Astrocyte (in vitro differentiated cells and primary cell): ENCODE results near the gene ZMIZ1.

Source experiments
- EZH2 ChIP-seq: IDR thresholded peaks from 2 replicates; pipeline ENCODE4 v1.6.1; 2012; ENCODE audit warnings: mild to moderate bottlenecking, low read length, inconsistent platforms; ENCODE audit not compliant: insufficient read depth
- TF ChIP-seq, protein P1 (sequence below): IDR thresholded peaks from 2 replicates; pipeline ENCODE4 v1.5.1; 2011; ENCODE audit warnings: low read depth, mild to moderate bottlenecking, inconsistent platforms, low read length, moderate library complexity; ENCODE audit not compliant: insufficient read depth

DNA sequence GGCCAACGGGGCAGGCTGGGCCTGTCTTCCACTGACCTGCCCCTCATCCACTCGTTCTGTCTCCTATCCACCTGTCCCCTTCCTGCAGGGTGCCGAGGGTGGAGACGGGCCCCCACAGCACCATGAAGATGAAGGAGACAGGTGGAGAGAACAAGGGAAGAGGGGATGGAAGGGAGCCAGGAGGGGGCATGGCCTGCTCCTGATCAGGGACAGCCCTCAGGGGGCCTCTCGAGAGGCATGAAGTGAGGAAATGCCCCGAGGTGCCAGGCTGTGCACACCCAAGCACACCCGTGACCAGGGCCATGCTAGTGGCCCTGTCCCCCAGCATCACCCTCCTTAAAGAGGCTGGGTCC, 111.2 kb downstream of the ZMIZ1 start:
- TF ChIP-seq, protein P1, sequence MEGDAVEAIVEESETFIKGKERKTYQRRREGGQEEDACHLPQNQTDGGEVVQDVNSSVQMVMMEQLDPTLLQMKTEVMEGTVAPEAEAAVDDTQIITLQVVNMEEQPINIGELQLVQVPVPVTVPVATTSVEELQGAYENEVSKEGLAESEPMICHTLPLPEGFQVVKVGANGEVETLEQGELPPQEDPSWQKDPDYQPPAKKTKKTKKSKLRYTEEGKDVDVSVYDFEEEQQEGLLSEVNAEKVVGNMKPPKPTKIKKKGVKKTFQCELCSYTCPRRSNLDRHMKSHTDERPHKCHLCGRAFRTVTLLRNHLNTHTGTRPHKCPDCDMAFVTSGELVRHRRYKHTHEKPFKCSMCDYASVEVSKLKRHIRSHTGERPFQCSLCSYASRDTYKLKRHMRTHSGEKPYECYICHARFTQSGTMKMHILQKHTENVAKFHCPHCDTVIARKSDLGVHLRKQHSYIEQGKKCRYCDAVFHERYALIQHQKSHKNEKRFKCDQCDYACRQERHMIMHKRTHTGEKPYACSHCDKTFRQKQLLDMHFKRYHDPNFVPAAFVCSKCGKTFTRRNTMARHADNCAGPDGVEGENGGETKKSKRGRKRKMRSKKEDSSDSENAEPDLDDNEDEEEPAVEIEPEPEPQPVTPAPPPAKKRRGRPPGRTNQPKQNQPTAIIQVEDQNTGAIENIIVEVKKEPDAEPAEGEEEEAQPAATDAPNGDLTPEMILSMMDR: no peak
- TF ChIP-seq EZH2: no peak
